Liver (tissue), 9 donors: ENCODE data around the gene GZMM. TPM values are rescaled to one million over a fixed set of nuclear protein-coding genes. Genes with fewer than 3 reads are reported as not detected.

Experiments
- DNase-seq: peaks from one replicate; pipeline ENCODE4 v3.0.0-alpha.2; 2017; ENCODE audit warnings: low spot score
- H3K27ac ChIP-seq, 2 donors: one replicate each; pipeline ENCODE4 v1.7.0; 2013; ENCODE audit warnings: inconsistent platforms in 2 of 2, low read length in 2 of 2, control low read depth in 1 of 2, low read depth in 1 of 2, mild to moderate bottlenecking in 1 of 2
- H3K27me3 ChIP-seq, 4 donors: one replicate each; pipeline versions ENCODE4 v1.6.1 to v1.7.0; 2013; ENCODE audit warnings: low read length in 3 of 4, inconsistent platforms in 1 of 4, mild to moderate bottlenecking in 1 of 4, moderate library complexity in 1 of 4; ENCODE audit not compliant: control insufficient read depth in 4 of 4, insufficient read depth in 4 of 4
- H3K36me3 ChIP-seq, 4 donors: one replicate each; pipeline versions ENCODE4 v1.6.1 to v1.7.0; 2013; ENCODE audit warnings: low read length in 3 of 4, mild to moderate bottlenecking in 3 of 4, low read depth in 1 of 4, moderate library complexity in 1 of 4; ENCODE audit not compliant: control insufficient read depth in 4 of 4, insufficient read depth in 3 of 4
- H3K4me1 ChIP-seq, 4 donors: one replicate each; pipeline versions ENCODE4 v1.6.1 to v1.7.0; 2013; ENCODE audit warnings: low read length in 3 of 4, mild to moderate bottlenecking in 3 of 4, moderate library complexity in 1 of 4; ENCODE audit not compliant: control insufficient read depth in 4 of 4, insufficient read depth in 4 of 4
- H3K4me3 ChIP-seq, 3 donors: one replicate each; pipeline versions ENCODE4 v1.6.1 to v1.7.0; 2013; ENCODE audit warnings: low read length in 3 of 3, control low read depth in 1 of 3, low read depth in 1 of 3, mild to moderate bottlenecking in 1 of 3
- H3K9ac ChIP-seq, 2 donors: one replicate each; pipeline ENCODE4 v1.7.0; 2013; ENCODE audit warnings: low read length in 2 of 2, mild to moderate bottlenecking in 2 of 2, moderate library complexity in 2 of 2, control low read depth in 1 of 2, low read depth in 1 of 2
- H3K9me3 ChIP-seq, 4 donors: one replicate each; pipeline versions ENCODE4 v1.6.1 to v1.7.0; 2013; ENCODE audit warnings: low read length in 3 of 4; ENCODE audit not compliant: control insufficient read depth in 4 of 4
- ATF3 ChIP-seq: IDR thresholded peaks from 2 replicates; pipeline ENCODE4 v1.6.1; 2016; ENCODE audit warnings: antibody characterized with exemption
- CTCF ChIP-seq: fragments of 150-350 bp; IDR thresholded peaks from 2 replicates; pipeline ENCODE4 v1.5.1; 2017; ENCODE audit warnings: improper control_type of control experiment, low read depth, low read length; ENCODE audit not compliant: missing input control
- EGR1 ChIP-seq, 2 donors: IDR thresholded peaks; 2 replicates each; pipeline ENCODE4 v1.6.1; 2016 to 2018; ENCODE audit warnings: antibody characterized with exemption in 2 of 2, low read depth in 2 of 2
- FOXA1 ChIP-seq: IDR thresholded peaks from 2 replicates; pipeline ENCODE4 v1.6.1; 2016; ENCODE audit warnings: antibody characterized with exemption
- FOXA2 ChIP-seq: IDR thresholded peaks from 2 replicates; pipeline ENCODE4 v1.6.1; 2016; ENCODE audit warnings: antibody characterized with exemption
- GABPA ChIP-seq, 2 donors: IDR thresholded peaks in 1 of 2; conservative IDR thresholded peaks in 1 of 2; 2 replicates each; pipeline ENCODE4 v1.6.1; 2016; ENCODE audit warnings: antibody characterized with exemption in 2 of 2, mild to moderate bottlenecking in 1 of 2, moderate library complexity in 1 of 2
- HNF4A ChIP-seq, 2 donors: conservative IDR thresholded peaks; 2 replicates each; pipeline ENCODE4 v1.6.1; 2016; ENCODE audit warnings: antibody characterized with exemption in 2 of 2, mild to moderate bottlenecking in 2 of 2
- HNF4G ChIP-seq: IDR thresholded peaks from 2 replicates; pipeline ENCODE4 v1.6.1; 2016; ENCODE audit warnings: antibody characterized with exemption
- JUND ChIP-seq, 2 donors: IDR thresholded peaks; 2 replicates each; pipeline ENCODE4 v1.6.1; 2016; ENCODE audit warnings: antibody characterized with exemption in 2 of 2
- MAX ChIP-seq: IDR thresholded peaks from 2 replicates; pipeline ENCODE4 v1.6.1; 2016; ENCODE audit warnings: antibody characterized with exemption
- NR2F2 ChIP-seq: IDR thresholded peaks from 2 replicates; pipeline ENCODE4 v1.6.1; 2016; ENCODE audit warnings: antibody characterized with exemption
- RAD21 ChIP-seq, 2 donors: IDR thresholded peaks; 2 replicates each; pipeline ENCODE4 v1.6.1; 2016; ENCODE audit warnings: antibody characterized with exemption in 2 of 2, mild to moderate bottlenecking in 2 of 2
- REST ChIP-seq: IDR thresholded peaks from 2 replicates; pipeline ENCODE4 v1.6.1; 2016; ENCODE audit warnings: antibody characterized with exemption, mild to moderate bottlenecking
- RXRA ChIP-seq, 2 donors: IDR thresholded peaks; 2 replicates each; pipeline ENCODE4 v1.6.1; 2017 to 2018; ENCODE audit warnings: antibody characterized with exemption in 2 of 2, mild to moderate bottlenecking in 1 of 2
- SP1 ChIP-seq: IDR thresholded peaks from 2 replicates; pipeline ENCODE4 v1.6.1; 2018; ENCODE audit warnings: antibody characterized with exemption, mild to moderate bottlenecking
- TAF1 ChIP-seq: conservative IDR thresholded peaks from 2 replicates; pipeline ENCODE4 v1.6.1; 2016; ENCODE audit warnings: antibody characterized with exemption, mild to moderate bottlenecking
- YY1 ChIP-seq: IDR thresholded peaks from 2 replicates; pipeline ENCODE4 v1.6.1; 2016; ENCODE audit warnings: antibody characterized with exemption, mild to moderate bottlenecking
- ZBTB33 ChIP-seq: IDR thresholded peaks from 2 replicates; pipeline ENCODE4 v1.6.1; 2016; ENCODE audit warnings: antibody characterized with exemption
- WGBS: extraction: QIAGEN DNeasy Blood & Tissue Kit; methylation state at CpG from one replicate; pipeline ENCODE4 v1.1.7; 2013; 5-methylcytosine and 5-hydroxymethylcytosine counted together
- polyA plus RNA-seq, 2 donors: library from polyadenylated mRNA; stranded (reverse) in 1 of 2; unstranded in 1 of 2; fragments of 200-250 nt in 1 of 2; fragments of >200 nt in 1 of 2; fragmentation: Nextera tagmentation in 1 of 2; extraction: Ambion mirVana in 1 of 2; gene quantifications; one replicate each; pipeline versions ENCODE4 v1.2.1 to v1.2.3, GENCODE V29; 2013 to 2015
- total RNA-seq, 2 donors: library from RNA; depleted of rRNA; stranded (reverse); fragments of >200 nt; gene quantifications; one replicate each; pipeline ENCODE4 v1.2.3, GENCODE V29; 2014
- donor health status: healthy.
- donor health status: healthy.
- donor health status: healthy.
- donor health status: healthy.
- donor health status: healthy.

The GZMM gene
- total and polyA plus RNA-seq, 4 donors, result 0.28 to 1.3 (median 1.1) TPM

GRCh38 chr19:497491-497868 is 46.4 kb upstream of the GZMM start:
- no peak for TF ChIP-seq JUND (IDR thresholded peaks at IDR 0.05)
- no peak for TF ChIP-seq MAX
- TF ChIP-seq GABPA (IDR thresholded peaks at IDR 0.05 in 1 of 2, conservative IDR thresholded peaks at IDR 0.05 in 1 of 2), result no peak
- no peak for TF ChIP-seq FOXA2
- TF ChIP-seq HNF4A (conservative IDR thresholded peaks at IDR 0.05), result no peak
- no peak for TF ChIP-seq ZBTB33
- no peak for TF ChIP-seq HNF4G
- no peak for TF ChIP-seq NR2F2
- TF ChIP-seq ATF3, result no peak
- TF ChIP-seq REST, result no peak
- no peak for TF ChIP-seq EGR1 (IDR thresholded peaks at IDR 0.05; ENCODE audit: low read depth in 2 of 2)
- peaks cover 0 to 5% (median 0%) of the 10 kb centered on the region in 4 donors for H3K27me3 ChIP-seq
- 4% methylated on average over 36 of the region's 36 CpGs for WGBS

GRCh38 chr19:497869-498510 is 45.9 kb upstream of the GZMM start:
- no peak overlapping the region for H3K27ac ChIP-seq
- H3K4me1 ChIP-seq, result peaks cover 0 to 7% (median 4%) of the 10 kb centered on the region in 4 donors
- WGBS, result 7% methylated on average over 50 of the region's 50 CpGs
- no peak overlapping the region for H3K9ac ChIP-seq
- no peaks in the 10 kb centered on the region for H3K9me3 ChIP-seq
- DNase-seq, result no peak
- H3K36me3 ChIP-seq, result no peaks in the 10 kb centered on the region
- no peak overlapping the region for H3K4me3 ChIP-seq
- H3K27me3 ChIP-seq, result peaks cover 0 to 5% (median 0%) of the 10 kb centered on the region in 4 donors
- TF ChIP-seq HNF4A (conservative IDR thresholded peaks at IDR 0.05), result no peak
- no peak for TF ChIP-seq NR2F2
- no peak for TF ChIP-seq ATF3
- TF ChIP-seq RXRA (IDR thresholded peaks at IDR 0.05), result no peak
- TF ChIP-seq JUND (IDR thresholded peaks at IDR 0.05), result no peak
- no peak for TF ChIP-seq FOXA2
- no peak for TF ChIP-seq GABPA (IDR thresholded peaks at IDR 0.05 in 1 of 2, conservative IDR thresholded peaks at IDR 0.05 in 1 of 2)
- TF ChIP-seq HNF4G, result no peak
- no peak for TF ChIP-seq MAX
- TF ChIP-seq YY1, result no peak
- TF ChIP-seq REST, result no peak
- no peak for TF ChIP-seq CTCF
- no peak for TF ChIP-seq EGR1 (IDR thresholded peaks at IDR 0.05; ENCODE audit: low read depth in 2 of 2)
- TF ChIP-seq FOXA1, result no peak
- no peak for TF ChIP-seq SP1
- TF ChIP-seq RAD21 (IDR thresholded peaks at IDR 0.05), result no peak
- TF ChIP-seq TAF1, result no peak

More at GRCh38 chr19:497491-497868, 46.4 kb upstream of the GZMM start:
- no peak for DNase-seq
- no peak overlapping the region for H3K4me3 ChIP-seq
- no peaks in the 10 kb centered on the region for H3K9me3 ChIP-seq
- no peak overlapping the region for H3K27ac ChIP-seq
- no peak overlapping the region for H3K9ac ChIP-seq
- H3K36me3 ChIP-seq, result no peaks in the 10 kb centered on the region
- H3K4me1 ChIP-seq, result peaks cover 0 to 7% (median 4%) of the 10 kb centered on the region in 4 donors
